Right atrium auricular region (tissue), 2 donors: ENCODE data around the gene CD36. TPM values are rescaled to one million over a fixed set of nuclear protein-coding genes. Genes with fewer than 3 reads are reported as not detected.

ENCODE experiments used
- DNase-seq: peaks from one replicate; pipeline ENCODE4 v3.0.0-alpha.2; 2019; ENCODE audit warnings: low spot score
- H3K27ac ChIP-seq, 2 donors: fragments of 200-600 bp; sonication (generic); 1 replicate in 1 of 2; 2 replicates in 1 of 2; pipeline ENCODE4 v1.5.1; 2016 to 2019
- H3K27me3 ChIP-seq, 2 donors: fragments of 200-600 bp; sonication (generic); one replicate each; pipeline versions ENCODE4 v1.5.1 to v1.6.0; 2017 to 2019
- H3K36me3 ChIP-seq: fragments of 200-600 bp; sonication (generic); one replicate; pipeline ENCODE4 v1.5.1; 2016
- H3K4me1 ChIP-seq, 2 donors: fragments of 200-600 bp; sonication (generic); one replicate each; pipeline versions ENCODE4 v1.5.1 to v1.6.0; 2017 to 2019
- H3K4me3 ChIP-seq, 2 donors: fragments of 200-600 bp; sonication (generic); 1 replicate in 1 of 2; 2 replicates in 1 of 2; pipeline ENCODE4 v1.5.1; 2017 to 2019; ENCODE audit warnings: mild to moderate bottlenecking in 1 of 2, moderate library complexity in 1 of 2
- H3K9me3 ChIP-seq, 2 donors: fragments of 200-600 bp; sonication (generic); one replicate each; pipeline ENCODE4 v1.5.1; 2019
- total RNA-seq, 2 donors: library from RNA; depleted of rRNA; stranded (reverse); fragments of >200 nt; gene quantifications; one replicate each; pipeline ENCODE4 v1.1.0, GENCODE V29; 2016
- TF ChIP-seq, protein P1 (sequence below), 2 donors: fragments of 200-600 bp; sonication (generic); IDR thresholded peaks; one replicate each; pipeline ENCODE4 v1.5.1; 2019; ENCODE audit warnings: antibody characterized with exemption in 2 of 2

Gene CD36
- total RNA-seq, 2 donors from 2014 or later: 421 to 1,029 TPM

DNA sequence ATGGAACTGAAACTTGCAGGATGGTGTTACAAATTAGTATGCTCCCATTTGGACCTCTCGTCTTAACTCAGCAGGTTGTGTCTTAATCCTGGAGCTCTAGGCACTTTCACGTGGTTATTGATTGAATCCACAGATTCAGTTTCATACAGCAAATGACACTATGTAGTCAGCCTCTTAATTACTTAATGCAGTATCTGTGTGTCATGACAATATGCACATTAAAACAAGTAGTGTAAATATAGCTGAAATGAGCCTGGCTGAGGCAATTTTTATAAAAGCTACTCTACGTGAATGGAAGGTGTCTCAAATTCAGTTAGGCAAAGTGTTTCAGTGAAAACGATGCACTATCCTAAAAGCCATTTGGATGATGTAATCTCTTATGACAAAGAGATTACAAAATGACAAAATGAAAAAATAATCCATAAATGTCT lies 86.8 kb downstream of the CD36 start:
- Histone ChIP-seq H3K36me3 (no peaks in the 10 kb centered on the region), H3K4me3 (no peak overlapping the region), H3K9me3 (no peaks in the 10 kb centered on the region), H3K27ac (no peak overlapping the region), H3K4me1 (peaks cover 0 to 16% of the 10 kb centered on the region in 2 donors), H3K27me3 (no peaks in the 10 kb centered on the region)
- DNase-seq: no peak
- TF ChIP-seq, protein P1, sequence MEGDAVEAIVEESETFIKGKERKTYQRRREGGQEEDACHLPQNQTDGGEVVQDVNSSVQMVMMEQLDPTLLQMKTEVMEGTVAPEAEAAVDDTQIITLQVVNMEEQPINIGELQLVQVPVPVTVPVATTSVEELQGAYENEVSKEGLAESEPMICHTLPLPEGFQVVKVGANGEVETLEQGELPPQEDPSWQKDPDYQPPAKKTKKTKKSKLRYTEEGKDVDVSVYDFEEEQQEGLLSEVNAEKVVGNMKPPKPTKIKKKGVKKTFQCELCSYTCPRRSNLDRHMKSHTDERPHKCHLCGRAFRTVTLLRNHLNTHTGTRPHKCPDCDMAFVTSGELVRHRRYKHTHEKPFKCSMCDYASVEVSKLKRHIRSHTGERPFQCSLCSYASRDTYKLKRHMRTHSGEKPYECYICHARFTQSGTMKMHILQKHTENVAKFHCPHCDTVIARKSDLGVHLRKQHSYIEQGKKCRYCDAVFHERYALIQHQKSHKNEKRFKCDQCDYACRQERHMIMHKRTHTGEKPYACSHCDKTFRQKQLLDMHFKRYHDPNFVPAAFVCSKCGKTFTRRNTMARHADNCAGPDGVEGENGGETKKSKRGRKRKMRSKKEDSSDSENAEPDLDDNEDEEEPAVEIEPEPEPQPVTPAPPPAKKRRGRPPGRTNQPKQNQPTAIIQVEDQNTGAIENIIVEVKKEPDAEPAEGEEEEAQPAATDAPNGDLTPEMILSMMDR (IDR thresholded peaks at IDR 0.05): no peak

Other genes starting within 250 kb of the CD36 start
- not detected for gene GNAT3, start 126.6 kb upstream of the CD36 start, total RNA-seq